Lower leg skin (tissue), 4 donors: Measurements from ENCODE around the gene GPD2. TPM values are rescaled to one million over a fixed set of nuclear protein-coding genes. Genes with fewer than 3 reads are reported as not detected.
"Not testable (repeated sequence)": the region's sequence is repeated elsewhere in the genome, so short reads cannot be mapped to it uniquely, and the experiment has no call there.

ENCODE experiments used
- DNase-seq, 2 donors: peaks; one replicate each; pipeline ENCODE4 v3.0.0-alpha.2; 2019; ENCODE audit warnings: low spot score in 2 of 2
- H3K4me3 ChIP-seq: fragments of 200-600 bp; sonication (generic); 2 replicates; pipeline ENCODE4 v1.5.1; 2017; ENCODE audit warnings: mild to moderate bottlenecking, low read depth; ENCODE audit not compliant: poor library complexity, severe bottlenecking
- POLR2A ChIP-seq, 2 donors: fragments of 450-650 bp; IDR thresholded peaks; one replicate each; pipeline ENCODE4 v1.6.1; 2016 to 2017; ENCODE audit warnings: antibody characterized with exemption in 2 of 2, mild to moderate bottlenecking in 1 of 2, moderate library complexity in 1 of 2
- WGBS, 2 donors: methylation state at CpG; one replicate each; pipeline ENCODE4 v1.1.5; 2018; 5-methylcytosine and 5-hydroxymethylcytosine counted together
- intact Hi-C: fragments of 100-400 bp; cut with DNase I; formaldehyde crosslinking; loops from one replicate; pipeline ENCODE4 v1.15.0; 2023; ENCODE audit warnings: low total_unique reads
- total RNA-seq, 4 donors: library from RNA; depleted of rRNA; stranded (reverse); fragments of >200 nt; gene quantifications; one replicate each; pipeline ENCODE4 v1.1.0, GENCODE V29; 2016
- TF ChIP-seq, protein P1 (sequence below), 3 donors: fragments of 450-650 bp; IDR thresholded peaks; one replicate each; pipeline ENCODE4 v1.5.1; 2016; ENCODE audit warnings: antibody characterized with exemption in 3 of 3, mild to moderate bottlenecking in 3 of 3, moderate library complexity in 2 of 3

GPD2 gene
- total RNA-seq, 4 donors from 2014 or later, result 50.0 to 83.5 (median 64.6) TPM

DNA sequence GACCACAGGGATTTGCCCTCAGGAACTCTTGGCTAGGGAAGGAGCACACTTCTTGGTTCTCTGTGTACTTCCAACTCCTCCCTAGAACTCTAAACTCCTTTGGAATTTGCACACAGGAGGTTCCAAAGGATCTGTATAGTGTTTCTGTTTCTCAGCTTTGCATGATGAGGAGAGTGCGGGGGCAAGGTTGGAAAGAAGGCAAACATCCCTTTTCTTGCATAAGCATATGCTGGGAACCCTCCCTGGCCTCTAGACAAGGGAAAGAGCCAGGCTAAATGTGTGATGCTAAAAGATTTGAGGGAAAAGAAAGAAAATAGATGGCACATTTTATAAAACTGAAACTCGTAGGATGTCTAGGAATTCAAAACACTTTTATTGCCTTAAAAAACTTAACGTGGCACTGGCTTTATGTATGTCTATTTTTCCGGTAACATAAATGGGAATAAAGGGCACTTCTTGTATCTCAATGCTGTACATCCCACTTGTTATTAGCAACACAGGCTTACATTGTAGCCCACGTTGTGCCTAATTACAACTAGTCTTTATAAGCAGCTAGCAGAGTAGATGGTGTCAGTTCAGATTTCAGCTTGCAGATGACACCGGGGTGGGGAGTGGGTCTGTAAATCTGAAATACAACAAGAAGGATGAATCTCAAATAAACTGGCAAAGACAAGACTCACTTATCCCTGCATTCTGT, 165.8 kb downstream of the GPD2 start:
- intact Hi-C loops, result no loop called here
- no peak overlapping the region for H3K4me3 ChIP-seq
- TF ChIP-seq POLR2A (IDR thresholded peaks at IDR 0.05), result no peak
- TF ChIP-seq, protein P1, sequence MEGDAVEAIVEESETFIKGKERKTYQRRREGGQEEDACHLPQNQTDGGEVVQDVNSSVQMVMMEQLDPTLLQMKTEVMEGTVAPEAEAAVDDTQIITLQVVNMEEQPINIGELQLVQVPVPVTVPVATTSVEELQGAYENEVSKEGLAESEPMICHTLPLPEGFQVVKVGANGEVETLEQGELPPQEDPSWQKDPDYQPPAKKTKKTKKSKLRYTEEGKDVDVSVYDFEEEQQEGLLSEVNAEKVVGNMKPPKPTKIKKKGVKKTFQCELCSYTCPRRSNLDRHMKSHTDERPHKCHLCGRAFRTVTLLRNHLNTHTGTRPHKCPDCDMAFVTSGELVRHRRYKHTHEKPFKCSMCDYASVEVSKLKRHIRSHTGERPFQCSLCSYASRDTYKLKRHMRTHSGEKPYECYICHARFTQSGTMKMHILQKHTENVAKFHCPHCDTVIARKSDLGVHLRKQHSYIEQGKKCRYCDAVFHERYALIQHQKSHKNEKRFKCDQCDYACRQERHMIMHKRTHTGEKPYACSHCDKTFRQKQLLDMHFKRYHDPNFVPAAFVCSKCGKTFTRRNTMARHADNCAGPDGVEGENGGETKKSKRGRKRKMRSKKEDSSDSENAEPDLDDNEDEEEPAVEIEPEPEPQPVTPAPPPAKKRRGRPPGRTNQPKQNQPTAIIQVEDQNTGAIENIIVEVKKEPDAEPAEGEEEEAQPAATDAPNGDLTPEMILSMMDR (IDR thresholded peaks at IDR 0.05), result no peak
- 74 to 83% methylated on average over 6 of the region's 6 CpGs for WGBS, 2 donors
- DNase-seq, result no peak

- no peak for TF ChIP-seq POLR2A (IDR thresholded peaks at IDR 0.05)
- TF ChIP-seq, protein P1 (IDR thresholded peaks at IDR 0.05), result no peak
- intact Hi-C loops, result no loop called here
- no peak for DNase-seq
- no peak overlapping the region for H3K4me3 ChIP-seq
Observed at GRCh38 chr2:156602552-156602933, 166.4 kb downstream of the GPD2 start.

DNA sequence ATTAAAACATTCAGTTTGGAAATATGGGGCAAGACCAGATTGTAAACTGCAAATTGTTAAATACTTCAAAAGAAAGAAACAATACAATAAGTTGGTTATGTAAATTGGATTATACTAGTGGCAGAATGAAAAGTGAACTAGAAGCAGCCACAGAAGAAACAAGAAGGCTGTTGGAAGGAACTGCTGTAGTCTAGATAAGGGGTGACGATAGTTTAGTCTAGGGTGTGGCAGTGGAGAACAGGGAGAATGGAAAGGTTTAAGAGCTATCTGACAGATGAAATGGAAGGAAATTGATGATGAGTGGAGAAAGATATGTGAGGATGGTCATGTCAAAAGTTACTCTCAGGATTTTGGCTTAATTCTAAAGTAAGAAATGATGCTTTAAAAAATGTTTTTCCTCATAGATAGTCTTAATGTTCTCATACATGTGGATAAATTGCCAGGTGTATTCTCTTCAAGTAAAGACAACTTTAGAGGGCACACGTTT, 179.7 kb downstream of the GPD2 start:
- 52 to 59% methylated on average over 2 of the region's 2 CpGs for WGBS, 2 donors
- intact Hi-C loops, result no loop called here
- no peak overlapping the region for H3K4me3 ChIP-seq
- TF ChIP-seq, protein P1 (IDR thresholded peaks at IDR 0.05), result no peak
- TF ChIP-seq POLR2A (IDR thresholded peaks at IDR 0.05), result no peak
- DNase-seq, result no peak

DNA sequence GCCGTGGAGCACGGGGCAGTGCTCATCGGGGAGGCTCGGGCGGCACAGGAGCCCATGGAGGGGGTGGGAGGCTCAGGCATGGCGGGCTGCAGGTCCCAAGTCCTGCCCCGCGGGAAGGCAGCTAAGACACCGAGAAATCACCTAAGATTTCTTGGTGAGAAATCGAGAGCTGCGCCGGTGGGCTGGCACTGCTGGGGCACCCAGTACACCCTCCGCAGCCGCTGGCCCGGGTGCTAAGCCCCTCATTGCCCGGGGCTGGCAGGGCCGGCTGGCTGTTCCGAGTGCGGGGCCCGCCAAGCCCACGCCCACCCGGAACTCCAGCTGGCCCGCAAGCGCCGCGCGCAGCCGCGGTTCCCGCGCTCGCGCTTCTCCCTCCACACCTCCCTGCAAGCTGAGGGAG, 181.9 kb downstream of the GPD2 start:
- WGBS, 2 donors, result 96 to 98% methylated on average over 18 to 32 of the region's 33 CpGs
- not testable (repeated sequence) for DNase-seq

DNA sequence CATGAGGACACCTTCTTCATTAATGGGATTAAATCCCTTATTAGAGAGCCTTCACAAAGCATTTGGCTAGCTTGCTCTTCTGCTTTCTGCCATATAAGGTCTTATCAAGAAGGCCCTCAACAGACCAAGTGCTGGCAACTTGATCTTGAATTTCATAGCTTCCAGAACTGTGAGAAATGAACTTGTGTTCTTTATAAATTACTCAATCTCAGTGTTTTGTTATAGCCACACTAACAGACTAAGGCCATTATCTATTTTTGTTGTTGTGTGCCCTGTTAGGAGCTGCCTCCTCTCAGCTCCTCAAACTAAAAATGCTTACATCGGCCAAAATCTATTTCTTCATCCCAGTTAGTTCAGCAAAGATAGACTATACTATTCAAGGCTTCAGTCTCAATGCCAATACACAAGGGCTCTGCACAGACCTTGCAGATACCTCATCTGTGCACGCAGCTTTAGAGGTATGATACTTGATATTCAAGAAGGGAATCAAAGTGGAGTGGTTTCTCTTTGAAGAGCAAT, 182.9 kb downstream of the GPD2 start:
- no peak overlapping the region for H3K4me3 ChIP-seq
- 85 to 91% methylated on average over 2 of the region's 2 CpGs for WGBS, 2 donors
- DNase-seq, result no peak
- TF ChIP-seq, protein P1 (IDR thresholded peaks at IDR 0.05), result no peak
- TF ChIP-seq POLR2A (IDR thresholded peaks at IDR 0.05), result no peak
- intact Hi-C loops, result no loop called here

More for the DNA sequence above, 181.9 kb downstream of the GPD2 start:
- intact Hi-C loops, H3K4me3 ChIP-seq: not testable (repeated sequence)

GRCh38 chr2:156622491-156622890, 186.3 kb downstream of the GPD2 start:
- WGBS, 2 donors, result 85 to 90% methylated on average over 1 of the region's 1 CpG
- DNase-seq, result no peak
- intact Hi-C loops, result no loop called here
- TF ChIP-seq, protein P1 (IDR thresholded peaks at IDR 0.05), result no peak
- no peak for TF ChIP-seq POLR2A (IDR thresholded peaks at IDR 0.05)
- H3K4me3 ChIP-seq, result no peak overlapping the region
